ENCODE data around the gene MGAT3. TPM values are rescaled to one million over a fixed set of nuclear protein-coding genes. Genes with fewer than 3 reads are reported as not detected.
A peak's percentile ranks its signal among the peaks of the same experiment; 100 is the strongest.

Gene MGAT3
- total RNA-seq, 2 donors from 2014 or later, result 0.82 to 7.4 TPM

DNA sequence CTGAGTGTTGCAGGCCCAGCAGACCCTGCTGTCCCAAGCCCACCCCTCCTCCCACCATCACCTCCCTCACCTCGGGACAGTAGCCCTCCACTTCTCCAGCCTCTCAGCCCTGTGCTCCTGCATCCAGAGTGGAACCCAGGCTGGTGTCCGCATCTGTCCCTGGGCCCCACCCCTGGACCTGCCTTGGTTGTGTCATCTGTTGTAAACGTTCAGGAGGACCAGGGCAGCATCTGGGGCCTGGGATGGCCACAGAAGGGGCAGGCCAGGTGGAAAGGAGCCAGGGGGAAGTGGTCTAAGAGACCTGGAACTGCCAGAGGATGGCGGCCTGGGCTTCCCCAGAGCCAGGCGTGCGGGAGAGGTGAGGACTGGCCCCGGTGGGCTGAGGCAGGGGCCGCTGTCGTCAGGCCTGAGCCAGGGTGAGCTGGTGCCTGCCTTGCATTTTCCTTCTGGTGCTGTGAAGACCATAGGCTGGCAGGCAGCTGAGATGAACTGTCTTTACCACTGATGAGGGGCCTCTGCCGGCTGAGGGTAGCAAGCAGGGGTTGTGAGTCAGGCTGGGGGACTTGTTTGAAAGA is 26.1 kb upstream of the MGAT3 start:
- Histone ChIP-seq H3K4me1 (replicated peaks) (no peaks in the 10 kb centered on the region), H3K4me3 (no peak overlapping the region), H3K36me3 (peaks cover 9 to 13% of the 10 kb centered on the region in 2 donors), H3K27me3 (replicated peaks; ENCODE audit: insufficient read depth) (no peaks in the 10 kb centered on the region), H3K27ac (no peak overlapping the region), H3K9me3 (no peaks in the 10 kb centered on the region)
- intact Hi-C loops (cut with DNase I), result no loop called here
- 74% methylated on average over 9 of the region's 10 CpGs for WGBS
- TF ChIP-seq, protein P1, sequence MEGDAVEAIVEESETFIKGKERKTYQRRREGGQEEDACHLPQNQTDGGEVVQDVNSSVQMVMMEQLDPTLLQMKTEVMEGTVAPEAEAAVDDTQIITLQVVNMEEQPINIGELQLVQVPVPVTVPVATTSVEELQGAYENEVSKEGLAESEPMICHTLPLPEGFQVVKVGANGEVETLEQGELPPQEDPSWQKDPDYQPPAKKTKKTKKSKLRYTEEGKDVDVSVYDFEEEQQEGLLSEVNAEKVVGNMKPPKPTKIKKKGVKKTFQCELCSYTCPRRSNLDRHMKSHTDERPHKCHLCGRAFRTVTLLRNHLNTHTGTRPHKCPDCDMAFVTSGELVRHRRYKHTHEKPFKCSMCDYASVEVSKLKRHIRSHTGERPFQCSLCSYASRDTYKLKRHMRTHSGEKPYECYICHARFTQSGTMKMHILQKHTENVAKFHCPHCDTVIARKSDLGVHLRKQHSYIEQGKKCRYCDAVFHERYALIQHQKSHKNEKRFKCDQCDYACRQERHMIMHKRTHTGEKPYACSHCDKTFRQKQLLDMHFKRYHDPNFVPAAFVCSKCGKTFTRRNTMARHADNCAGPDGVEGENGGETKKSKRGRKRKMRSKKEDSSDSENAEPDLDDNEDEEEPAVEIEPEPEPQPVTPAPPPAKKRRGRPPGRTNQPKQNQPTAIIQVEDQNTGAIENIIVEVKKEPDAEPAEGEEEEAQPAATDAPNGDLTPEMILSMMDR (IDR thresholded peaks at IDR 0.05), result no peak
- no peak for TF ChIP-seq POLR2AphosphoS5 (IDR thresholded peaks at IDR 0.05)
- no peak for TF ChIP-seq POLR2A (IDR thresholded peaks at IDR 0.05)
- no peak for DNase-seq (ENCODE audit: low spot score)

DNA sequence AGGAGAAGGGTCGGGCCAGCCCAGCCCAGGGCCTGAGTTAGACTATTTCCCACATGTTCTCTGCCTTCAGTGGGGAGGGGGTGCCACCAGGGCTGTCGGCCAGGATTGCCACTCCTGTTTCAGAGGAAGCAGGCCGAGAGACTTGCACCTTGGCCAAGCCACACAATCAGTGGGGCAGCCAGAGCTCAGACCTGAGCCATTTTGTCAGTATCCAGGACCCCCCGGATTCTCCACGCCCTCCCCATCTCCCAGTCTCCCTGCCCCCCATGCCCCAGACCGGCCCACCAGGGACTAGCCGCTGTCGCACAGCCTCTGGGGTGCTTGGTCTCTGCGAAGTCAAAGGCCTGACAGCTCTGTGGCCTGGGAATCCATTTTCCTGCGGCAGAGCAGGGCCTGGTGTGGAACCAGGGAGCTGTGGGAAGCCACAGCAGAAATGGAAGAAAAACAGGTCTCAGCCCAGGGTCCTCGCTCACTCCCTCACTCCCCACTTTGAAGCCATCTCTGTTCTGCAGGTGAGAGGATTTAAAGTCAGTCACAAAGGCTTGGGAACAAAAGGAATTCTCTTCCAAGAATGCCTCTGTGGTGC is 25.5 kb upstream of the MGAT3 start:
- Histone ChIP-seq H3K9me3 (no peaks in the 10 kb centered on the region), H3K36me3 (peaks cover 9 to 13% of the 10 kb centered on the region in 2 donors), H3K4me1 (replicated peaks) (no peaks in the 10 kb centered on the region), H3K27me3 (replicated peaks; ENCODE audit: insufficient read depth) (no peaks in the 10 kb centered on the region), H3K4me3 (no peak overlapping the region), H3K27ac (peak overlapping the region; percentile 22 to 27)
- intact Hi-C loops (cut with DNase I), result no loop called here
- TF ChIP-seq, protein P1 (IDR thresholded peaks at IDR 0.05), result no peak
- TF ChIP-seq POLR2AphosphoS5 (IDR thresholded peaks at IDR 0.05) (no peak), POLR2A (IDR thresholded peaks at IDR 0.05) (no peak)
- 79% methylated on average over 11 of the region's 11 CpGs for WGBS
- no peak for DNase-seq (ENCODE audit: low spot score)

DNA sequence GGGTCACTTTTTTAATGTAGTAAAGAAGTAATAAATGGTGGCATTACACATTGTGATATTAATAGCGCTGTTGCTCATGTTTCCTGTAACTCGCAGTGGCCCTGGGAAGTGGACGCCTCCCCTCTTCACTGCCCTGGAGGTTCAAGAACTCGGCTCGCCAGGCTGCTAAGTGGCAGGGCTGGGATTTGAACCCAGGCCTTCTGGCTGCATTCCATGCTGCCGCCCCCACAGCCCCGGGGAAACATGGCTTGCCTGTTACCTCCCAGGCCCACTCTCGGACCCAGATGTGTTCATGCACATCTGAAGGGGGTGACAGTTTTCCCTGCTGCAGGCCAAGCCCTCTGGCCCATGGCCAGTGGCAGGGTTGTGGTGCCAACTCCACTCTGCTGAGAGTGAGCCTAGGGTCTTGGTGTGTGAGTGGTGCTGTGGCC is 25.0 kb upstream of the MGAT3 start:
- no peaks in the 10 kb centered on the region for H3K27me3 ChIP-seq (replicated peaks; ENCODE audit: insufficient read depth)
- no peak overlapping the region for H3K4me3 ChIP-seq
- peaks cover 9 to 10% of the 10 kb centered on the region in 2 donors for H3K36me3 ChIP-seq
- intact Hi-C loops (cut with DNase I), result no loop called here
- WGBS, result 67% methylated on average over 8 of the region's 8 CpGs
- TF ChIP-seq, protein P1 (IDR thresholded peaks at IDR 0.05), result no peak
- TF ChIP-seq POLR2A (IDR thresholded peaks at IDR 0.05) (no peak), POLR2AphosphoS5 (IDR thresholded peaks at IDR 0.05) (no peak)
- H3K4me1 ChIP-seq (replicated peaks), result no peaks in the 10 kb centered on the region
- DNase-seq (ENCODE audit: low spot score), result no peak
- no peaks in the 10 kb centered on the region for H3K9me3 ChIP-seq
- peak overlapping the region; percentile 22 to 27 for H3K27ac ChIP-seq

DNA sequence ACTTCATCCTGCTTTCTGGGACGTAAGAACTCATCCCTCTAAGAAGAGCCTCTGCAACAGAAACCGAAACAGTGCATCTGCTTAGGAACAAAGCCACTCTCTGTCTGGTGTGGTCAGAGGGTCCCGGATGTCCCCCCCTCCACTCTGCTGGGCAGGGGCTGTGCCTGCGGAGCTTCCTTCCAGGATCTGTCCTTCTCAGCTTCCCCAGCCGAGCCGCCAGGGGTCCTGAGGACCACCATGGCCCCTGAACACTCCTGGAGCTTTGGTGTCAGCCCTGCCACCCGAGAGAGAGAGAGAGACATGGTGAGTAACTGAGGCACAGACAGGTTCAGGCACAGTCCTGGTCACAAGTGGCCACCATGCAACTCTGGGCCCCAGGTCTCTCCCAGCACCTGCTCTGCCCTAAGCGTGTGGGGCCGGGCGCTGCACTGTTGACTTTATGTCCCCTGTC is 24.4 kb upstream of the MGAT3 start:
- Histone ChIP-seq H3K4me1 (replicated peaks) (no peaks in the 10 kb centered on the region), H3K27ac (peak overlapping the region in 1 of 2 donors; percentile 22), H3K27me3 (replicated peaks; ENCODE audit: insufficient read depth) (no peaks in the 10 kb centered on the region), H3K9me3 (no peaks in the 10 kb centered on the region), H3K36me3 (peaks cover 5 to 9% of the 10 kb centered on the region in 2 donors), H3K4me3 (no peak overlapping the region)
- DNase-seq (ENCODE audit: low spot score), result no peak
- 84% methylated on average over 10 of the region's 10 CpGs for WGBS
- intact Hi-C loops (cut with DNase I), result no loop called here
- TF ChIP-seq POLR2AphosphoS5 (IDR thresholded peaks at IDR 0.05) (no peak), POLR2A (IDR thresholded peaks at IDR 0.05) (no peak)
- TF ChIP-seq, protein P1 (IDR thresholded peaks at IDR 0.05), result no peak
